Inflammatory macrophage treated with lipopolysaccharide for 4 hours (primary cell): ENCODE measurements around the gene ZBTB7C.

Source experiments
- DNase-seq: peaks from one replicate; pipeline ENCODE4 v3.0.0-alpha.2; 2020

ZBTB7C gene

GRCh38 chr18:48206887-48207286 is 202.3 kb downstream of the ZBTB7C start:
- no peak for DNase-seq

GRCh38 chr18:48203961-48204666 is 205.1 kb downstream of the ZBTB7C start:
- no peak for DNase-seq

GRCh38 chr18:48203288-48203945 is 205.8 kb downstream of the ZBTB7C start:
- no peak for DNase-seq

GRCh38 chr18:48202350-48203260 is 206.6 kb downstream of the ZBTB7C start:
- DNase-seq = no peak

DNA sequence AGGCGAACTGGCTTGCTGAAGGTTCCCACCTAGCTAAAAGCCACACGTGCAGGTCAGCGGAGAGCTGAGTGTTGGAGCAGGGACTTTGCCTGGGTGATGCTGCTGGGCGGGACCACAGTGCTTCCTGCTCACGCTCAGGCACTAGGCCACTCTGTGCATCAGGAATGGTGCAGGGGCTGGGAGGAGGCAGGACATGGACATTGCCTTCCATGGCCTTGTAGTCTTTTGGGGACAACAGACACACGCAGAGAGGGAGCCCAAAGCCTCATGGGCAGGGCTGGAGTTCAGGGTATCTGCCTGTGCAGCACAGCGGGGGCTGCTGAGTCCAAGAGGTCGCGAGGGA is 207.2 kb downstream of the ZBTB7C start:
- DNase-seq = no peak

- DNase-seq = no peak
Observed at GRCh38 chr18:48201337-48202005, 207.7 kb downstream of the ZBTB7C start.

GRCh38 chr18:48200631-48201336 is 208.4 kb downstream of the ZBTB7C start:
- no peak for DNase-seq

DNA sequence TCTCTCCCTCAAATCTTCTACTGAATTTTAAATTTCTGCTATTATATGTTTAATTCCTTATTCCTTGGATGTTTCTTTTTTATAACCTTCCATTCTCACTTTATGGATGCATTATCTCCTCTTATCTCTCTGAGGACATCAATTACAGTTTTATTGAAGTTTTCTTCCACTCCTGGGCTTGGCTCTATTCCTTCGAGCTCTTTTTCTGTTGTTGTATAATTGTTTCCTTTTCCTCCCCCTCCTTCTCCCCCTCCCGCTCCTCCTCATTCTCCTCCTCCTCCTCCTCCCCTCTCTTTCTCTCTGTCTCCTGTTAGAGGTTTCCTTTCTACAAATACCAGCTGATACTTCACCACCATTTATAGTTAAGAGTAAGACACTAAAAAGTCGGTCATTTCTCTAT is 209.8 kb downstream of the ZBTB7C start:
- no peak for DNase-seq

DNA sequence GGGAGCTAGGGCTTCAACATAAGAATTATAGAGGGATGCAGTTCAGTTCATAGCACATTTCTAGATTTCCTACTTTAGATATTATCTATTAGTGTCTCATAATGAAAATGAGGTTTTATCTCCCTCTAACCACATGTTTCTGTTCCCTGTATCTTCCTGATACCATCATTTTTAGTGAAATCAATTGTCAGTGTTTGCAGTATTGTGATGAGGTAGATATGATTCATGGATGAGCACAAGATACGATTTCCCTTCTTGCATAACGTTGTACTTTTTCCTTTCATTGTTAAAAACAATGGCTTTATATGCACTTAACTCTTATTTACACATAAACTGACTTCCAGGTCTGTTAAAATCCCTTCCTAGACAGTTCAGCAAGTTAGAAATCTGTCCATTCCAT is 211.4 kb downstream of the ZBTB7C start:
- DNase-seq = peak; percentile 85

- DNase-seq = no peak
Observed at GRCh38 chr18:48195787-48196186, 213.4 kb downstream of the ZBTB7C start.

DNA sequence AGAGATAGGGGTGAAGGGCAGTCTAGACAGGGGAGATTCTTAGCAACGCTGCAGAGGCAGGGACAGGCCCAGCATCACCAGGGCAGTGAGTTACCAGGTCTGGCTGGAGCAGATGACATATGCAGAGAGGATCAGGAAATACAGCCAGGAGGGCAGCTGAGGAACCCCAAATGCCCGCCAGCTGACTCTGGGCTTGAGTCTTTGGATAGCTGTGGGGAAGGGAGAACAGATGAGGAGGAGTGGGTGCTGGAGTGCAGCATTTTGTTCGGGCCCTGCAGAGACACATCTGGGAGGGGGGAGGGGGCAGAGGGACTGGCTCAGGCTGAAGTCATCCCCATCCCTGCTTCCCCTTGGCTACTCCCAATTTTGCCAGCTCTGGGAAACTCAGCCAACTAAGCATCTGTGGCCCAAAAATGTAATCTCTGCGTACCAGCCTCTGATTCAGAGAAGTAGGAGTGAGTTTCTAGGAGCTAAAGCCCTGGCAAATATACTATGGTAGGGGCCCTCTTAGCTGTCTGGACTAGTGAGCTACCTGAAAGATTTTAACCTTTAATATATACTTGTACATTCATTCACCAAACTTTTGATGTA is 214.5 kb downstream of the ZBTB7C start:
- no peak for DNase-seq

DNA sequence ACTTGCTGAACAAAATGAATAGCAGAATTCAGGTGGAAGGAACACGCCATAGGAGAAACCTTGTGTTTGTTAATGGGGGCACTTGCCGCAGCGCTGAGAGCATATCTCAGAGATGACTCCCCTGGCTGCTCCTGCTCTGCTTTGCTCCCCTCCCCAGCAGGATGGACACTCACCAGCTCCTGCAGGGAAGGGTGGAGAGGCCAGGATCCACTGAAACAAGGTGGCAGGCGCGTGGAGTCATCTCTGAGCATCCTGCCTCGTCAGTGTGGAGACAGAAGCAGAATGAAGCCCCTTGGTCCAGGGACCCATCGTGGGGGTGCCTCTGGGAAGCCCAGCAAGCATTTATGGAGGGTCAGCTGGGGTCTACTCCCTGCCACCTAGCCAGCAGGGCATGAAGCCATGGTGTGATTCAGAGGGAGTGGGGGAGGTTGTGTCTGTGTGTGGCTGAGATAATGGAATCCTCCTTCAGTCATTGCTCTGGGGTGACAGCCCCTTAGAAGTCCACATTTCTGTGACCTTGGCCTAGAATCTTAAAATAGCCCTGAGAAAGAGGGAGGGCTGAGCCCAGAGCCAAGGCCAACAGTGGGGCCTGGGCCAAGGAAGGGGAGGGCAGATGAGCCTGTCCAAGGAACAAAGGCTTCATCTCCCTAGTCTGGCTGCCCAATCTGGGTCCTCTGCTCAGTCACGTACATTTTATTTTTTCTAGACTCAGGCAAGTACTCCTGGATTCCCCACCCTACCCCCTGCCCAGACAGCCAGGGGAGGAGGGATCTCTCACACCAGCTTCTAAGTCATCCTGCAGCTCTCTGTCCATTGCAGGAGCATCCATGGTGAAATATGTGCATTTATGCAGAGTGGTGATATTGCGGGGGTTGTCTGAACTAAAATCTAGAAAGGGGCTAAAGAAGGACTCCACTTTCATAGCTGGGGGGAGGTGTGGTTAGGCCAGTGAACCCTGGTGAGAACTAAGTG is 215.4 kb downstream of the ZBTB7C start:
- DNase-seq = no peak

DNA sequence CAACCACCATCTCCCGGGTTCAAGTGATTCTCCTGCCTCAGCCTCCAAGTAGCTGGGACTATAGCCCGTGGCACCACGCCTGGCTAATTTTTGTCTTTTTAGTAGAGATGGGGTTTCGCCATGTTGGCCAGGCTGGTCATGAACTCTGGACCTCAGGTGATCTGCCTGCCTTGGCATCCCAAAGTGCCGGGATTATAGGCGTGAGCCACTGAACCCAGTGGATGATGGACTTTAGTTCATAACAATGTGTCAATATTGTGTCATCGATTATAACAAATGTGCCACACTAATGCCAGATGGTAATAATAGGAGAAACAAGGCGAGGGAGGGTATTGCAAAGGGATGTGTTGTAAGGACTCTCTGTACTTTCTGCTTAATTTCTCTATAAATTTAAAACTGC is 216.6 kb downstream of the ZBTB7C start:
- DNase-seq = no peak

- DNase-seq = no peak
Observed at GRCh38 chr18:48191494-48191893, 217.7 kb downstream of the ZBTB7C start.

DNA sequence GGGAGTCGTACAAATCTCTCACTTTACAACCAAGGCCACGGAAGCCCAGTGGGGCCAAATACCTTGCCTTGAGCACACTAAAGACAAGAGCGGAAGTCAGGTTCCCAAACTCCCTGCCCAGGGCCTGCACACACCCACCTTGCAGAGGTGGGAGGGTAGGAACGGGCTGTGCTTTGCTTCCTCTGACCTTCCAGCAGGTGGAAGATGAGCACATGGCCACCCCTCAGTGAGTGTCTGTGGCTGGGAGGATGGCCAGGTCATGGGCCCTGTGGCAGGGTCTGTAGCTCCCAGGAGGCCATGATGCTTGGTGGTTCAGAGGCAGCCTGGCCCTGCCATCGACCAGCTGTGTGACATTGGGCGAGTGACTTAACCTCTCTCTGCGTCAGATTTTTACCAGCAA is 218.2 kb downstream of the ZBTB7C start:
- no peak for DNase-seq

DNA sequence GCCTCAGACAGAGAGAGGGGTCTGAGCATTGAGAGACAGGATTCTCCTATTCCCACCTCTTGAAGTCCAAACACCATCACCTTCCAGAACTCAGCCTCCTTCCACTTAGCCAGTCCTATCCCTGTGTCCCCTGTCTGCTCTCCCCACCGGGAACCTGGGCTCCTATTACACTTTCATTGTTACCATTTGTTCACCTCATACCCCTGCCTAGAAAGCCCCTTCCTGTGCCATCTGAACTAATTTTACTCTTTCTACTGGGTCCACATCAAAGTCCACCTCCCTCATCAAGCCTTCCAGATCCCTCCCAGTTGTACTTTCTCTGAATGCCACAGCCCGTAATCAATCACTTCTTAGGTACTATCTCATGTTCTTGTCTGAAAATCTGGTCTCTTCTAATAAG is 220.6 kb downstream of the ZBTB7C start:
- DNase-seq = no peak

DNA sequence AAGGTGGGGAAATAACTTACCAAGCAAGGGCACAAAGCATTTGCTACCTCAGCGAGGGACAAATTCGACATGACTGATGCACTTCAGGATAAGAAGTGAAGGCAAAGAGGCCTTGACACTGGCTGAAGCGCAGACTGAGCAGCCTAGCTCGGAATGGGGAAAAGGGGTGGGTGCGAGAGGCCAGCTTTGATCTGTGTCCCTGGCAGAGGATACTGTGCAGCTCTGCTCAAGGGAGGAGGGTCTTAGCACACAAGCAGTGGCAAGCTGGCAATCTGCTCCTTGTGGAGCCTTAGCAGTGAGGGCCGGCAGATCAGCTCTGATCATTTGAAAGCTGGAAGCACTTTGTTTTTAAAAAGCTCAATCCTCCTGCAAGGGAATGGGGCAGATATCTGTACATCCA is 222.3 kb downstream of the ZBTB7C start:
- DNase-seq = no peak

DNA sequence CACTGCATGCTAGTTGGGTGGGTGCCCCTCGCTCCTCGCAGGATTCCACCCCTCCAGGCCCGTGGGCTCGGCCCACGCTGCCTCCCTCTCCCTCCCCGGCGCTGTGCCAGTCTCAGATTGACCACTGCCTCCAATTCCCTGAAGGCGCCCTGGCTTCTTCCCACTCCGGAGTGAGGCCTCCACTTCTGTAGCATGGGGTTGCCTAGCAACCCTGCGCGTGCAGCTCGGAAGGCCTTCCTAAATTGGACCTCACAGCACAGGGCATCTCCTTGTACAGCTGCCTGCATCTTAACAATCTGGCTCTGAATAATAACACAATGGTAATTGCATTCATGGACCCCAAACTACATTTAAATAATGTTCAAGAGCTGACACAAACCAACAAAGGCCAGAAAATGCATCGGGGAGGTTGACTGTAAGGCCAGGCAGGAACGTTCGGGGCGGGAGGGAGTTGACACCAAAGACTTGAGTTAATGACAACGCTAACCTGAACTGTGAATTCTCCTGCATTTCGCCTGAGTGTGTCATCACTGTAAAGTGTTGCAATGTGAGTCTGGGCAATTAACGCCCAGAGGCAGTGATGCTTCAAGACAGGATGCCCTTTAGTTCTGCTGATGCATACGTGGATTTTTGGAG is 222.9 kb downstream of the ZBTB7C start:
- no peak for DNase-seq

- DNase-seq = no peak
Observed at GRCh38 chr18:48184118-48184517, 225.1 kb downstream of the ZBTB7C start.

GRCh38 chr18:48183613-48184012 is 225.6 kb downstream of the ZBTB7C start:
- DNase-seq = no peak
